Measurements from ENCODE around the gene RNF227. TPM values are rescaled to one million over a fixed set of nuclear protein-coding genes. Genes with fewer than 3 reads are reported as not detected.

The RNF227 gene
- total and polyA plus RNA-seq, 2 of the 8 experiments (the other 6 are each of a cell fraction or from before 2014, with no cell fraction given), result 0.63 to 1.7 TPM

GRCh38 chr17:7935859-7936258, 19.8 kb upstream of the RNF227 start:
- no peak overlapping the region for H2BK120ac ChIP-seq (replicated peaks; ENCODE audit: low read depth, low read length)
- no peak overlapping the region for H2BK12ac ChIP-seq (ENCODE audit: low read depth, low read length)
- H3K4me2 ChIP-seq (ENCODE audit: insufficient read depth in 1 of 2, low read depth in 2 of 2, low read length in 2 of 2), result no peak overlapping the region
- POLR2A ChIA-PET (ENCODE audit: partially characterized antibody), result no interaction called here
- no peak overlapping the region for H3K4ac ChIP-seq (replicated peaks; ENCODE audit: insufficient read length, low read depth, low read length)
- CTCF ChIA-PET (ENCODE audit: partially characterized antibody), result interaction anchor here (0.8 to 5.7 kb wide), 5 partner anchors 35 to 121 kb away, joined by 3 to 33 read pairs (median 5); no protein-coding TSS in a partner anchor
- H2BK20ac ChIP-seq (ENCODE audit: low read length), result no peak overlapping the region
- H3K23me2 ChIP-seq (ENCODE audit: low read depth, low read length), result peaks cover 11% of the 10 kb centered on the region
- H4K91ac ChIP-seq (replicated peaks; ENCODE audit: insufficient read length, low read length), result no peak overlapping the region
- H2AFZ ChIP-seq (ENCODE audit: low read length), result no peak overlapping the region
- no peak overlapping the region for H4K8ac ChIP-seq (ENCODE audit: extremely low read depth, insufficient read depth, low read length)
- no peak overlapping the region for H3K4me3 ChIP-seq (ENCODE audit: extremely low read depth in 1 of 4, insufficient read depth in 2 of 4, low read depth in 3 of 4, low read length in 4 of 4)
- no peak overlapping the region for H2BK5ac ChIP-seq (ENCODE audit: low read depth, low read length)
- H3K23ac ChIP-seq (ENCODE audit: insufficient read length), result no peak overlapping the region
- no peak overlapping the region for H4K5ac ChIP-seq (ENCODE audit: insufficient read length, low read depth, low read length)
- TF ChIP-seq POLR2AphosphoS5 (IDR thresholded peaks at IDR 0.05; ENCODE audit: low read depth, low read length) (no peak), HDAC6 (IDR thresholded peaks at IDR 0.05; ENCODE audit: low read depth, low read length) (no peak), CBX8 (IDR thresholded peaks at IDR 0.05; ENCODE audit: borderline replicate concordance, low read depth, low read length) (no peak), SIX5 (IDR thresholded peaks at IDR 0.05; ENCODE audit: low read depth, low read length) (no peak), RNF2 (IDR thresholded peaks at IDR 0.05; ENCODE audit: borderline replicate concordance, low read depth, low read length, missing control alignments, poor library complexity, severe bottlenecking) (no peak), ASH2L (IDR thresholded peaks at IDR 0.05; ENCODE audit: low read length) (no peak), YY1 (IDR thresholded peaks at IDR 0.05; ENCODE audit: low read depth, low read length) (no peak), NRF1 (IDR thresholded peaks at IDR 0.05; ENCODE audit: low read depth, low read length) (no peak), ATF3 (IDR thresholded peaks at IDR 0.05; ENCODE audit: insufficient read depth, low read depth, low read length) (no peak), SP1 (IDR thresholded peaks at IDR 0.05; ENCODE audit: low read depth, low read length) (no peak)
- H4K20me1 ChIP-seq (replicated peaks in 1 of 2; ENCODE audit: control insufficient read depth in 1 of 2, insufficient read depth in 2 of 2, low read length in 2 of 2), result peaks cover 0 to 1% of the 10 kb centered on the region in 2 experiments
- no peak overlapping the region for H3K56ac ChIP-seq (replicated peaks; ENCODE audit: insufficient read length, low read depth, low read length)
- H2BK15ac ChIP-seq (ENCODE audit: low read length), result no peak overlapping the region
- H3K36me3 ChIP-seq (ENCODE audit: control insufficient read depth in 2 of 4, insufficient read depth in 4 of 4, low read length in 3 of 4), result peaks cover 8 to 40% (median 18%) of the 10 kb centered on the region in 4 experiments; a peak in 7 of 8 replicates
- no peak overlapping the region for H3K9ac ChIP-seq (replicated peaks in 1 of 4; ENCODE audit: extremely low read depth in 1 of 4, low read depth in 3 of 4, low read length in 3 of 4)
- H2AK5ac ChIP-seq (ENCODE audit: low read depth, low read length), result no peak overlapping the region
- no peaks in the 10 kb centered on the region for H3K9me3 ChIP-seq (ENCODE audit: insufficient read depth in 2 of 2, low read depth in 1 of 2, low read length in 1 of 2)
- no peaks in the 10 kb centered on the region for H3K79me1 ChIP-seq (ENCODE audit: low read depth, low read length)
- H3K27me3 ChIP-seq (replicated peaks in 1 of 4; ENCODE audit: control insufficient read depth in 3 of 4, extremely low read depth in 1 of 4, insufficient read depth in 3 of 4, low read length in 3 of 4), result peaks cover 0 to 1% (median 0%) of the 10 kb centered on the region in 4 experiments; a peak in 1 of 7 replicates
- DNase-seq (ENCODE audit: low read depth in 1 of 2, low spot score in 2 of 2) (no peak), FAIRE-seq (no peak)
- 0 out of 4 replicates have a peak, but pooled peaks cover 0 to 4% of the 10 kb centered on the region in 2 experiments for H3K79me2 ChIP-seq (ENCODE audit: control insufficient read depth in 1 of 2, insufficient read depth in 2 of 2, low read length in 2 of 2)
- no peak overlapping the region for H3K18ac ChIP-seq (ENCODE audit: extremely low read depth, low read length)
- H3K14ac ChIP-seq (ENCODE audit: insufficient read length), result no peak overlapping the region
- H3K4me1 ChIP-seq (replicated peaks in 1 of 4; ENCODE audit: control insufficient read depth in 3 of 4, insufficient read depth in 4 of 4, low read length in 3 of 4), result peaks cover 0 to 3% (median under 1%) of the 10 kb centered on the region in 4 experiments; a peak in 3 of 7 replicates
- H3K27ac ChIP-seq (ENCODE audit: low read depth, low read length), result no peak overlapping the region

All from H1 (cell line).